NCI-H1417 (cell line): ENCODE data around the gene ATP8B4.
"Not testable (repeated sequence)": the region's sequence is repeated elsewhere in the genome, so short reads cannot be mapped to it uniquely, and the experiment has no call there.

Experiments
- DNase-seq, 3 experiments: peaks; one replicate each; lab custom pipeline; 2025; lab: John Stamatoyannopoulos, UW

ATP8B4 gene

GRCh38 chr15:50017522-50017921, 101.5 kb downstream of the ATP8B4 start:
- no peak for DNase-seq

DNA sequence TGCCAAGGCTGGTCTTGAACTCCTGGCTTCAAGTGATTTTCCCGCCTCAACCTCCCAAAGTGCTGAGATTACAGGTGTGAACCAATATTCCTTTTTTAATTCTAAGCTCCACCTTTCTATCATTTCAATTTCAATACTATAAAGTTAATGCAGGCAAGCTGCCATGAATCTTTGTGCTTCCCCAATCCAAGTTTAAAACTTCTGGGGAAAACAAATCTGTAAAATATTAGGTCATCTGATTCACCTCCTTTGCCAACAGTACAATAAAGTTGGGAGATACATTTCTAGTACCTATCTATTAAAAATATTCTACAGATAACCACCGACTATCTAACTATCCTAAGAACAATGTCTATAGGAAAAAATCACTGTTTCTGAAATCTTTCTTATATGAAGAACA, 102.1 kb downstream of the ATP8B4 start:
- DNase-seq = no peak

DNA sequence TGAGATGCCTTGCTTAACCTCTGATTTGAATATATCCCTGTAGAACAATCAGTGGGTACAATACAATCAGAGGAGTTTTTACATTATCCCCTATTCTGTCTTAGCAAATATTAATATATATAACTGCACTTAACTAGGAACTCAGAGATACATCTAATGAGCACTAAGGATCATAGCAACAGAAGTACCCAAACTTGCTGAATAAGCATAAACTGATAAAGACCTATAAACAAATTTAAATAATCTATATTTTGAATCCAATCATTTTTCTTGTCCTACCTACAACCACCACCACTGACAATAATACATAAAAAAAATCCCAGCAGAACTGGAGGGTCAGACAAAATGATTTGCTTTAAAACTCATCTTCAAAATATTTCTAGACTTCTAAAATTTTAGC, 106.2 kb downstream of the ATP8B4 start:
- DNase-seq = no peak

GRCh38 chr15:50009634-50010033, 109.4 kb downstream of the ATP8B4 start:
- no peak for DNase-seq

DNA sequence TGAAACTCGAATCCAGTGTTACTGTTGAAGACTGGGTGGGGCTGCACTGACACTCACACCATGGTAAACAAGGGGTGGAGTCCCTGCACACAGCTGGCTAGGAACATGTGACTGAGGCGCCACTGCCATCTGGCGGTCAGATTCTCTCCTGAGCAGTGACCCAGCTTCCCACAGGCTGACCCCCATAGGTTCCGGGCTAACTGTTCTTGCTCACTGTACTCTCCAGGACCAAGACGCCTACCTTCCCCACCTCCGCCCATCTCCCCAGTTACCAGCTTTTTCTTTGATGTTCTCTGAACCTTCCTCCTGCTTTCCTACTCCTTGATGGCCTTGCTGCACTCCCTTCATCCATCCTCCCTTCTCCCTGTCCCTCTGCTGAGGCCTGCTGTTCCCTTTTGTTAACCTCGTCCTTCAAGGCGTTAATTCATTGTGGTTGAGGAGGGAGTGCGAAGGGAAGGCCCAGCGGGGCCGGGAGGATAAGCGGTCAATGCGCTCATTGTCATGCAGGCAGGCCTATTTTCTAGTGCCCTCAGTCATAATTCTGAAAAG, 115.2 kb downstream of the ATP8B4 start:
- peak; percentile 56 to 85 (median 78) for DNase-seq

DNA sequence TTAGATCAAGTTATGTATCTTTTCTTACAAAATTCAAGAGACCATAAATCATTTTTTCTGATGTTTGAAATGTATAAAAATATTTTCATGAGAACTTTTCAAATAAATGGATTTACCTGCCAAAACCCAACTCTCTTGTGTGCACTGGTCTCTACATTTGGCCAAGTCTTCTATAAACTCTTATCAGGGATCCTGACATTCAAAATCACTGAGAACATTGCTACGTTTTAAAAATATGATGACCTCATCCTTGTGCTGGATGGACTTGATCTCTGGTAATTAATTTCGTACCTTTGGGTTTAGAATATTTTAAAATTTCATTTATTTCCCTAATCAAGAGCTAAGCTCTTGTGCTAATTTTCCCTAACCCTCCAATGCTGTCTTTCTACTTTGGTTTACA, 127.4 kb downstream of the ATP8B4 start:
- no peak for DNase-seq

- no peak for DNase-seq
These were observed 128.0 kb downstream of the ATP8B4 start for GRCh38 chr15:49990835-49991545.

DNA sequence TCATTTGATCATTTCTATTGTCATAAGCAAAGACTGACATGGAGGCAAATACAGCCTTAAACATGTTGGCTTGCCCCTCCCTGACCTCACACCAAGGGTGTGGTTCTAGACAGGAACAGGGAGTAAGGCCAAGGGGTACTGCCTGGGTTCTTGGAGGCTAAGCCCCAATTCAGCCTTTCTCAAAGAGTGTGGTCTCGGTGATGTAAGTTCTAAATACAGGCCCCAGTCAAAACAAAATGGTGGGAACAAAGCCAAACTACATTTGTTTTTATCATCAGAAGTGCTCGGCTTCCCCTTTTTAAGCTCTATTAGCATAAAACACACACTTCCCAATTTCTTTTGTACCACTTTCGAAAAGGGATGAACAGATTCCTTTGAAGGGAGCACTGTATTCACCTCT, 129.5 kb downstream of the ATP8B4 start:
- no peak for DNase-seq

- DNase-seq = peak in 2 of 3 experiments; percentile 6 to 67
These were observed 130.3 kb downstream of the ATP8B4 start for GRCh38 chr15:49988766-49989165.

- no peak for DNase-seq
These were observed 131.1 kb downstream of the ATP8B4 start for GRCh38 chr15:49987896-49988295.

- no peak for DNase-seq
These were observed 131.7 kb downstream of the ATP8B4 start for GRCh38 chr15:49987198-49987785.

- DNase-seq = no peak
These were observed 132.7 kb downstream of the ATP8B4 start for GRCh38 chr15:49986326-49986725.

DNA sequence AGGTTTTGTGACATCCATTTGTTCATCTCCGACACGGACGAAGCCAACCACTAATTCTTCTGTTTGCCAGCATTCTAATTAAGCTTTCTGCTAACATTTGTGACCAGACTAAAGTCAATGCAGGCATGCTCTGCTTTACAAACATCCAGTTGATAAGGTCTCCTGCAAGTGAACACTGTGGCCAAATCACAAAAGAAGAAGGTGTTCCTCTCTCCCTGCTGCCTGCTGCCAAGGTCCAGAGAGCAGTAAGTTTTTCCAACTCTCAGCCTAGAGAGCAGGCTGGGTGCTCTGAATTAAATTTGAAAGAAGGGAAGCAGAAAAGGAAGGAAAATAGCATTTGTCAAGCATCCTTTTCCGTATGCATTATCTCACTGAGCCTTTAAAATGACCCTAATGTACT, 133.6 kb downstream of the ATP8B4 start:
- DNase-seq = no peak

- no peak for DNase-seq
These were observed 134.6 kb downstream of the ATP8B4 start for GRCh38 chr15:49984436-49984835.

DNA sequence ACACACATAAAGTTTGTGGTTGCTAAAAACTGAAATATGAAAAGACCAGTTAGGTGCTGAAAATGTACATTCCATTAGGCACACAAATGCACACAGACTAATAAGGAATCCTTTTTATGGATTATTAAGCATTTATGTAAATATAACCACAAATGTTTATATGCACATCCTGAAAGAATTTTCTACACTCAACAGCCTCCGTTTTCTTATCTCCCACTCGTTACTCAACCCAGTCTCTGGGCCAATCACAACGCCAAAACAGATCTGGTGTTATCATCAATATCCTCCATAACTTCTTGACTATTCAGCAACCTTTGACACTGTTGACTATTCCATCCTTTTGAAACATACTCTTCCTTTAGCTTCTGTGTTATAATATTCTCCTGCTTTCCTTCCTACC, 136.4 kb downstream of the ATP8B4 start:
- no peak for DNase-seq

GRCh38 chr15:49979705-49980382, 139.2 kb downstream of the ATP8B4 start:
- DNase-seq = no peak

GRCh38 chr15:49978121-49978520, 140.9 kb downstream of the ATP8B4 start:
- DNase-seq = no peak

- no peak for DNase-seq
These were observed 141.7 kb downstream of the ATP8B4 start for GRCh38 chr15:49977306-49977705.

DNA sequence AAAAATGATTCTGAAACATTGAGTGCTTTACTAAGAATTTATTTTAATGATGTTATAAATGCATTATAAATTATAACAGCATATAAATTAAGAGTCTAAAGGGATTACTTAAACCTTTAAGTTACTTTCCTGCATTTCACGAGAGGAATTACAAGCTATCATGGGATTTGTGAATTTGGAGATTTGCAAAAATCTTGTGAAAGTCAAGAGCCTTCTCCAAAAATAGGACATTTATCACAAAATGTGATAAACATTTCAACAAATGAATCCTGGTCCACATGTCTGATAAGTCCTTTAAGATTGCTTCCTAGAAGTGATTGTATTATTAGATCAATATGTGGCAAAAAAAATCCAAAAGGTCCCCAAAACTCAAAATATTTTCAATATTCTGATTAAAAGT, 154.5 kb downstream of the ATP8B4 start:
- DNase-seq = no peak

GRCh38 chr15:49964061-49964460, 155.0 kb downstream of the ATP8B4 start:
- no peak for DNase-seq

DNA sequence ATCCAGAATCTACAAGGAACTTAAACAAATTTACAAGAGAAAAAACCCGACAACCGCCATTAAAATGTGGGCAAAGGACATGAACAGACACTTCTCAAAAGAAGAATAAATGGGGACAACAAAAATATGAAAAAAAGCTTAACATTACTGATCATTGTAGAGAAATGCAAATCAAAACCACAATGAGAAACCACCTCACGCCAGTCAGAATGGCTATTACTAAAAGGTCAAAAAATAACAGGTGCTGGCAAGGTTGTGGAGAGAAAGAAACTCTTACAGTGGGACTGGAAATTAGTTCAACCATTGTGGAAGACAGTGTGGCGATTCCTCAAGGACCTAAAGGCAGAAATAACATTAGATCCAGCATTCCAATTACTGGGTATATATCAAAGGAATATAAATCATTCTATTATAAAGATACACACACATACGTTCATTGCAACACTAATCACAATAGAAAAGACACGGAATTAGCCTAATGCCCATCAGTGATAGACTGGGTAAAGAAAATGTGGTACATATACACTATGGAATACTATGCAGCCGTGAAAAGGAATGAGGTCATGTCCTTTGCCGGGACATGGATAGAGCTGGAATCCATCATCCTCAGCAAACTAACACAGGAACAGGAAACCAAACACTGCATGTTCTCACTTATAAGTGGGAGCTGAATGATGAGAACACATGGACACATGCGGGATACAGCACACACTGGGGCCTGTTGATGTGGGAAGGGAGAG, 155.8 kb downstream of the ATP8B4 start:
- not testable (repeated sequence) for DNase-seq

DNA sequence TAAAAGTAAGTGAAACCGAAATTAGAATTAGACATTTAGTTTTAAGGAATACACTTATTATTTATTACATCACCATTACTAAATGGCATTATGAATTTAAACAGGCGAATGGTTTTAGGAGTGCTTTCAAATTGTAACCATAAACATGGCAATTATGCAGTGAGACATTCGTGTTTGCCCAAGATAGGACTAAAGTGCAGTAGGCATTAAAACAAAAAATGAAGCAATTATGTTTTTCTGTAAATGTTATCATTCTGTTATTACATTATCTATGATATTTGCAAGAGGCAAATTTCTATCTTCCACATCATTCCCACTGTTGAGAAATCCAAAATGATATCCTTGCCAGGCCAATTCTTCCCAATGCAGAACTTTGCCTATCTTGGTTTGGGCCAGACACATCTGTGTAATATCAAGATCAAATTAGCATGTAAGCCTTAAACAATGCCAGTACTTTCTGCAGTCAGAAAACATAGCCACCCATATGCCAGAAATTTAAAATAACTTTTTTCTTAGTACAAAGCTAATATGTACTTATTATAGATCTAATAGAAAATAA, 156.9 kb downstream of the ATP8B4 start:
- DNase-seq = no peak
